Spleen (tissue), 11 donors: ENCODE measurements around the gene FGF14. TPM values are rescaled to one million over a fixed set of nuclear protein-coding genes. Genes with fewer than 3 reads are reported as not detected.

Experiments
- DNase-seq: peaks from one replicate; pipeline ENCODE4 v3.0.0-alpha.2; 2020
- H3K27ac ChIP-seq, 8 donors: fragments of 200-600 bp; sonication (generic) in 7 of 8; 1 replicate in 4 of 8; 2 replicates in 4 of 8; pipeline versions ENCODE4 v1.5.0 to v1.8.0; 2016 to 2021; ENCODE audit warnings: inconsistent platforms in 4 of 8, mild to moderate bottlenecking in 4 of 8, moderate library complexity in 1 of 8
- H3K27me3 ChIP-seq, 7 donors: fragments of 200-600 bp; sonication (generic) in 6 of 7; replicated peaks in 1 of 7; 1 replicate in 4 of 7; 2 replicates in 3 of 7; pipeline versions ENCODE4 v1.5.0 to v1.8.0; 2016 to 2021; ENCODE audit warnings: inconsistent platforms in 3 of 7, mild to moderate bottlenecking in 1 of 7
- H3K36me3 ChIP-seq, 6 donors: fragments of 200-600 bp; sonication (generic) in 5 of 6; 1 replicate in 4 of 6; 2 replicates in 2 of 6; pipeline versions ENCODE4 v1.5.0 to v1.8.0; 2016 to 2021; ENCODE audit warnings: inconsistent platforms in 2 of 6
- H3K4me1 ChIP-seq, 6 donors: fragments of 200-600 bp; sonication (generic) in 5 of 6; 1 replicate in 3 of 6; 2 replicates in 3 of 6; pipeline versions ENCODE4 v1.5.0 to v1.8.0; 2016 to 2021; ENCODE audit warnings: inconsistent platforms in 3 of 6
- H3K4me3 ChIP-seq, 8 donors: fragments of 200-600 bp; sonication (generic) in 7 of 8; 1 replicate in 4 of 8; 2 replicates in 4 of 8; pipeline versions ENCODE4 v1.5.0 to v1.8.0; 2016 to 2021; ENCODE audit warnings: inconsistent platforms in 4 of 8, mild to moderate bottlenecking in 4 of 8, moderate library complexity in 2 of 8
- H3K9me3 ChIP-seq, 8 donors: fragments of 200-600 bp; sonication (generic) in 7 of 8; 1 replicate in 4 of 8; 2 replicates in 4 of 8; pipeline versions ENCODE4 v1.5.0 to v1.8.0; 2016 to 2021; ENCODE audit warnings: inconsistent platforms in 4 of 8
- POLR2A ChIP-seq, 3 donors: fragments of 450-650 bp; IDR thresholded peaks; one replicate each; pipeline ENCODE4 v1.5.1; 2017; ENCODE audit warnings: antibody characterized with exemption in 3 of 3, mild to moderate bottlenecking in 1 of 3
- POLR2AphosphoS5 ChIP-seq, 3 donors: sonication (generic); formaldehyde crosslinking; IDR thresholded peaks; one replicate each; pipeline ENCODE4 v1.5.1; 2017; ENCODE audit warnings: antibody characterized with exemption in 3 of 3
- WGBS, 5 donors: extraction: QIAGEN DNeasy Blood & Tissue Kit in 3 of 5; methylation state at CpG; one replicate each; pipeline versions ENCODE4 v1.1.5 to v1.1.7; 2013 to 2018; 5-methylcytosine and 5-hydroxymethylcytosine counted together
- intact Hi-C: fragments of 100-400 bp; cut with DNase I; formaldehyde crosslinking; loops from one replicate; pipeline ENCODE4 v1.15.0; 2023; ENCODE audit warnings: low total_unique reads
- polyA plus RNA-seq, 3 donors: library from polyadenylated mRNA; stranded (reverse); fragments of 200-250 nt; gene quantifications; one replicate each; pipeline ENCODE4 v1.2.1, GENCODE V29; 2013
- total RNA-seq, 7 donors: library from RNA; depleted of rRNA in 3 of 7; stranded (reverse); fragments of >200 nt in 3 of 7; fragmentation: NEBNext Ultra II Directional in 4 of 7; extraction: Animal tissue kit (Norgen Biotek cat#: 25700) in 4 of 7; gene quantifications; one replicate each; pipeline versions ENCODE4 v1.1.0 to v1.2.1, GENCODE V29; 2016 to 2021
- TF ChIP-seq, protein P1 (sequence below), 11 experiments: fragments of 200-600 bp in 7 of 11; fragments of 450-650 bp in 4 of 11; sonication (generic) in 4 of 11; IDR thresholded peaks in 8 of 11; conservative IDR thresholded peaks in 3 of 11; 1 replicate in 7 of 11; 2 replicates in 4 of 11; pipeline versions ENCODE4 v1.4.0 to v1.8.0; 2016 to 2021; ENCODE audit warnings: antibody characterized with exemption in 11 of 11, inconsistent platforms in 4 of 11, mild to moderate bottlenecking in 1 of 11
- donor health status: healthy with polysubstance abuse.
- donor health status: DM: no; HTN: no; CAD: no; lungs with moderate emphysema.
- donor health status: DM: no; HTN: no; CAD: no.
- donor health status: Bipolar disorder and iron deficiency.
- donor health status: healthy.
- donor health status: DM: no; HTN: no; CAD: no.
- donor health status: DM: yes; HTN: yes; CAD: no.

FGF14 gene
- total and polyA plus RNA-seq, 10 donors, result 0.03 to 1.1 (median 0.05) TPM; not detected in 3

- TF ChIP-seq, protein P1, sequence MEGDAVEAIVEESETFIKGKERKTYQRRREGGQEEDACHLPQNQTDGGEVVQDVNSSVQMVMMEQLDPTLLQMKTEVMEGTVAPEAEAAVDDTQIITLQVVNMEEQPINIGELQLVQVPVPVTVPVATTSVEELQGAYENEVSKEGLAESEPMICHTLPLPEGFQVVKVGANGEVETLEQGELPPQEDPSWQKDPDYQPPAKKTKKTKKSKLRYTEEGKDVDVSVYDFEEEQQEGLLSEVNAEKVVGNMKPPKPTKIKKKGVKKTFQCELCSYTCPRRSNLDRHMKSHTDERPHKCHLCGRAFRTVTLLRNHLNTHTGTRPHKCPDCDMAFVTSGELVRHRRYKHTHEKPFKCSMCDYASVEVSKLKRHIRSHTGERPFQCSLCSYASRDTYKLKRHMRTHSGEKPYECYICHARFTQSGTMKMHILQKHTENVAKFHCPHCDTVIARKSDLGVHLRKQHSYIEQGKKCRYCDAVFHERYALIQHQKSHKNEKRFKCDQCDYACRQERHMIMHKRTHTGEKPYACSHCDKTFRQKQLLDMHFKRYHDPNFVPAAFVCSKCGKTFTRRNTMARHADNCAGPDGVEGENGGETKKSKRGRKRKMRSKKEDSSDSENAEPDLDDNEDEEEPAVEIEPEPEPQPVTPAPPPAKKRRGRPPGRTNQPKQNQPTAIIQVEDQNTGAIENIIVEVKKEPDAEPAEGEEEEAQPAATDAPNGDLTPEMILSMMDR (IDR thresholded peaks at IDR 0.05 in 8 of 11, conservative IDR thresholded peaks at IDR 0.05 in 3 of 11), result no peak
- TF ChIP-seq POLR2AphosphoS5 (IDR thresholded peaks at IDR 0.05), result no peak
- TF ChIP-seq POLR2A (IDR thresholded peaks at IDR 0.05), result no peak
Measured at GRCh38 chr13:101875091-101875490, 526.8 kb downstream of the FGF14 start.

GRCh38 chr13:101869553-101869952 lies 532.3 kb downstream of the FGF14 start:
- no peak for DNase-seq
- Histone ChIP-seq H3K9me3 (no peaks in the 10 kb centered on the region), H3K27ac (no peak overlapping the region), H3K4me1 (no peaks in the 10 kb centered on the region), H3K36me3 (no peaks in the 10 kb centered on the region), H3K4me3 (no peak overlapping the region), H3K27me3 (no peaks in the 10 kb centered on the region)
- TF ChIP-seq POLR2AphosphoS5 (IDR thresholded peaks at IDR 0.05), result no peak
- TF ChIP-seq, protein P1 (IDR thresholded peaks at IDR 0.05 in 8 of 11, conservative IDR thresholded peaks at IDR 0.05 in 3 of 11), result no peak
- TF ChIP-seq POLR2A (IDR thresholded peaks at IDR 0.05), result no peak
- intact Hi-C loops, result no loop called here

More at GRCh38 chr13:101875091-101875490, 526.8 kb downstream of the FGF14 start:
- 72 to 77% (median 76%) methylated on average over 3 of the region's 3 CpGs for WGBS, 5 donors
- Histone ChIP-seq H3K4me3 (no peak overlapping the region), H3K36me3 (no peaks in the 10 kb centered on the region), H3K9me3 (no peaks in the 10 kb centered on the region), H3K4me1 (no peaks in the 10 kb centered on the region), H3K27ac (no peak overlapping the region), H3K27me3 (no peaks in the 10 kb centered on the region)
- no peak for DNase-seq
- intact Hi-C loops, result no loop called here

DNA sequence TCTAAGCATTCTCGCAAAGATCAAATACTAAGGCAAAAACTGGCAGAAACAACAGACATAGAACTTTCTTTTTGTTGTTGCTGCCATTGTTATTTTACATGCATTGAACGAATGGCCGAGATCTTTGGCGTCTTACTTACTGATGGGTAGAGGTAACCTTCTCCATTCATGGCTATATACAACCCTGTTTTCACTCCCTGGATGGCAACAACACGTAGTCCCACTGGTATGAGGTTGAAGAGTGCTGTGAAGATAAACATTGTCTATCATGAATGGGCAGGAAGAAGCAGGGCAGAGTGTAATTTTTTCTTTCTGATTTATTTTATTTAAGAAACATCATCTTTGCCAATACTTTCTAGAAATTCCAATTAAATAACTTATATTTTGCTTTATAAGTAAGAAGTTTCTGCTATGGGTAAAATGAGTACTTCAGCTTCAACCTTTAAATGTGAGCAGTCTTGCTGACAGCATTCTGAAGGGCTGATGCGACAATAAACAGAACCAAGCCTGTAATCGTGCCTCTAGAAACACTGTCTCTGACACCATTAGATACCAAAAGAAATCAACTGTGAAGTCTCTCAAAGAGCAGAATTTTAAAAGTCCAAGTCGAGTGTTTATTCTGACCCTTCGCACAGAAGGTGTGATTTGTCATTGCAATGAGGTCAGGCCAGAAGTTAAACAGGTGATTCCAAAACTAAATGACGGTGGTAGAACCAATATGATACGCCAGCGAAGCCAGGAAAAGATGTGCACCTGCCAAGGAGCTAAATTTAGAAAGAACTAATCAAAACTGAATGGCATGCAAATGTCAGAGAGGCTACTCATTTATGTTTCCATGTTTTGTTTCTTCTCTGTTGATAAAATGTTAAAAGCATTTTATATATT lies 533.0 kb downstream of the FGF14 start:
- 62 to 71% (median 66%) methylated on average over 12 of the region's 12 CpGs for WGBS, 5 donors
- intact Hi-C loops, result no loop called here
- no peak for DNase-seq
- no peak overlapping the region for H3K4me3 ChIP-seq
- no peaks in the 10 kb centered on the region for H3K36me3 ChIP-seq
- TF ChIP-seq, protein P1 (IDR thresholded peaks at IDR 0.05 in 8 of 11, conservative IDR thresholded peaks at IDR 0.05 in 3 of 11), result no peak
- TF ChIP-seq POLR2AphosphoS5 (IDR thresholded peaks at IDR 0.05) (no peak), POLR2A (IDR thresholded peaks at IDR 0.05) (no peak)
- H3K9me3 ChIP-seq, result no peaks in the 10 kb centered on the region
- no peaks in the 10 kb centered on the region for H3K27me3 ChIP-seq
- H3K27ac ChIP-seq, result no peak overlapping the region
- no peaks in the 10 kb centered on the region for H3K4me1 ChIP-seq

- Histone ChIP-seq H3K27me3 (no peaks in the 10 kb centered on the region), H3K27ac (no peak overlapping the region), H3K36me3 (no peaks in the 10 kb centered on the region), H3K9me3 (no peaks in the 10 kb centered on the region), H3K4me3 (no peak overlapping the region), H3K4me1 (no peaks in the 10 kb centered on the region)
- no peak for DNase-seq
- intact Hi-C loops, result no loop called here
- 87 to 96% (median 88%) methylated on average over 4 of the region's 4 CpGs for WGBS, 5 donors
- TF ChIP-seq, protein P1 (IDR thresholded peaks at IDR 0.05 in 8 of 11, conservative IDR thresholded peaks at IDR 0.05 in 3 of 11), result no peak
- TF ChIP-seq POLR2AphosphoS5 (IDR thresholded peaks at IDR 0.05), result no peak
- no peak for TF ChIP-seq POLR2A (IDR thresholded peaks at IDR 0.05)
Measured at GRCh38 chr13:101866889-101867581, 534.8 kb downstream of the FGF14 start.
